ENCODE measurements around the gene EFCAB11.

The EFCAB11 gene

GRCh38 chr14:89958966-89959365 lies 4.4 kb upstream of the EFCAB11 start:
- in situ Hi-C loops (cut with HindIII; ENCODE audit: low sequenced_read_pairs): no loop called here

- in situ Hi-C loops (cut with HindIII; ENCODE audit: low sequenced_read_pairs): no loop called here
Measured at GRCh38 chr14:89957791-89958190, 3.3 kb upstream of the EFCAB11 start.

GRCh38 chr14:89957376-89957775 lies 2.8 kb upstream of the EFCAB11 start:
- in situ Hi-C loops (cut with HindIII; ENCODE audit: low sequenced_read_pairs): no loop called here

GRCh38 chr14:89956661-89957009 lies 2.1 kb upstream of the EFCAB11 start:
- in situ Hi-C loops (cut with HindIII; ENCODE audit: low sequenced_read_pairs): no loop called here

GRCh38 chr14:89955745-89956660 lies 1.5 kb upstream of the EFCAB11 start, which contains the start of gene TDP1:
Gene TDP1 (plus strand): TSS chr14:89955927. CDS start chr14:89963115, 7,188 bp downstream.
- in situ Hi-C loops (cut with HindIII; ENCODE audit: low sequenced_read_pairs): no loop called here

GRCh38 chr14:89955022-89955744 lies 653 bp upstream of the EFCAB11 start:
- in situ Hi-C loops (cut with HindIII; ENCODE audit: low sequenced_read_pairs): no loop called here

- in situ Hi-C loops (cut with HindIII; ENCODE audit: low sequenced_read_pairs): no loop called here
Measured at GRCh38 chr14:89953602-89954001, 928 bp downstream of the EFCAB11 start.

- in situ Hi-C loops (cut with HindIII; ENCODE audit: low sequenced_read_pairs): no loop called here
Measured at GRCh38 chr14:89952576-89952975, 2.0 kb downstream of the EFCAB11 start.

GRCh38 chr14:89947344-89947743 lies 7.2 kb downstream of the EFCAB11 start:
- in situ Hi-C loops (cut with HindIII; ENCODE audit: low sequenced_read_pairs): no loop called here

GRCh38 chr14:89941830-89942377 lies 12.6 kb downstream of the EFCAB11 start:
- in situ Hi-C loops (cut with HindIII; ENCODE audit: low sequenced_read_pairs): no loop called here

GRCh38 chr14:89936654-89937185 lies 17.8 kb downstream of the EFCAB11 start:
- in situ Hi-C loops (cut with HindIII; ENCODE audit: low sequenced_read_pairs): no loop called here

- in situ Hi-C loops (cut with HindIII; ENCODE audit: low sequenced_read_pairs): no loop called here
Measured at GRCh38 chr14:89933002-89933401, 21.5 kb downstream of the EFCAB11 start.

- in situ Hi-C loops (cut with HindIII; ENCODE audit: low sequenced_read_pairs): no loop called here
Measured at GRCh38 chr14:89927186-89927865, 27.2 kb downstream of the EFCAB11 start.

- in situ Hi-C loops (cut with HindIII; ENCODE audit: low sequenced_read_pairs): no loop called here
Measured at GRCh38 chr14:89926694-89927093, 27.8 kb downstream of the EFCAB11 start.

- in situ Hi-C loops (cut with HindIII; ENCODE audit: low sequenced_read_pairs): no loop called here
Measured at GRCh38 chr14:89924268-89924667, 30.3 kb downstream of the EFCAB11 start.

- in situ Hi-C loops (cut with HindIII; ENCODE audit: low sequenced_read_pairs): no loop called here
Measured at GRCh38 chr14:89922031-89922907, 32.3 kb downstream of the EFCAB11 start.

GRCh38 chr14:89921346-89921745 lies 33.2 kb downstream of the EFCAB11 start:
- in situ Hi-C loops (cut with HindIII; ENCODE audit: low sequenced_read_pairs): no loop called here

- in situ Hi-C loops (cut with HindIII; ENCODE audit: low sequenced_read_pairs): no loop called here
Measured at GRCh38 chr14:89920056-89920455, 34.5 kb downstream of the EFCAB11 start.

- in situ Hi-C loops (cut with HindIII; ENCODE audit: low sequenced_read_pairs): loop anchor here (10.0 kb wide), 2 partner anchors 634 to 754 kb away; no protein-coding TSS in a partner anchor
Measured at GRCh38 chr14:89918721-89919120, 35.8 kb downstream of the EFCAB11 start.
